ENCODE measurements around the gene FXYD4.
A peak's percentile ranks its signal among the peaks of the same experiment; 100 is the strongest.

FXYD4 gene

DNA sequence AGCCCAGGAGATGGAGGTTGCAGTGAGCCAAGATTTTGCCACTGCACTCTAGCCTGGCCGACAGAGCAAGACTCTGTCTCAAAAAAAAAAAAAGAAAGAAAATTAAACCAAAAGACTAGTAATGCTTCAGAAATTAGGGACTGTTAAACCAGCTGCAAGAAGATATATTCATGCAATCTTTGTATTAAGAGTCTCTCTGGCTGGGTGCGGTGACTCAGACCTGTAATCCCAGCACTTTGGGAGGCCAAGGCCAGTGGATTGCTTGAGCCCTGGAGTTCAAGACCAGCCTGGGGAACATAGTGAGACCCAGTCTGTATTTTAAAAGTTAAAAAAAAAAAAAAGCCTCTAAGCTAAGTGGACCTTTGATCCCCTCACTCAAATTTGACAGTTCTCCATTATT is 40.1 kb downstream of the FXYD4 start:
- Histone ChIP-seq H3K9ac (no peak overlapping the region), H3K9me3 (ENCODE audit: control insufficient read depth, low read length) (no peaks in the 10 kb centered on the region)

DNA sequence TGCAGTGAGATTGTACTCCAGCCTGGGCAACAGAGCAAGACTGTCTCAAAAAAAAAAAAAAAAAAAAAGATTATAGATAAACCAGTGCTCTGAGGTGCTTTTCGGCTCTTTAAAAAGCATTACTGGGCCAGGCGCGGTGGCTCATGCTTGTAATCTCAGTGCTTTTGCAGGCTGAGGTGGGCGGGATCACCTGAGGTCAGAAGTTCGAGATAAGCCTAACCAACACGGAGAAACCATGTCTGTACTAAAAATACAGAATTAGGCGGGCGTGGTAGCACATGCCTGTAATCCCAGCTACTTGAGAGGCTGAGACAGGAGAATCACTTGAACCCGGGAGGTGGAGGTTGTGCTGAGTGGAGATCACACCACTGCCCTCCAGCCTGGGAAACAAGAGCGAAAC is 44.1 kb downstream of the FXYD4 start:
- Histone ChIP-seq H3K9me3 (ENCODE audit: control insufficient read depth, low read length) (no peaks in the 10 kb centered on the region), H3K4me2 (ENCODE audit: low read length) (no peak overlapping the region), H3K79me2 (no peaks in the 10 kb centered on the region), H3K27me3 (ENCODE audit: control insufficient read depth, insufficient read depth, low read length) (no peaks in the 10 kb centered on the region), H3K27ac (no peak overlapping the region), H3K9ac (no peak overlapping the region), H3K36me3 (ENCODE audit: control insufficient read depth, insufficient read depth, low read length) (no peaks in the 10 kb centered on the region), H3K4me1 (no peaks in the 10 kb centered on the region), H3K4me3 (ENCODE audit: low read depth, low read length) (no peak overlapping the region), H2AFZ (no peak overlapping the region)
- TF ChIP-seq, protein P1, sequence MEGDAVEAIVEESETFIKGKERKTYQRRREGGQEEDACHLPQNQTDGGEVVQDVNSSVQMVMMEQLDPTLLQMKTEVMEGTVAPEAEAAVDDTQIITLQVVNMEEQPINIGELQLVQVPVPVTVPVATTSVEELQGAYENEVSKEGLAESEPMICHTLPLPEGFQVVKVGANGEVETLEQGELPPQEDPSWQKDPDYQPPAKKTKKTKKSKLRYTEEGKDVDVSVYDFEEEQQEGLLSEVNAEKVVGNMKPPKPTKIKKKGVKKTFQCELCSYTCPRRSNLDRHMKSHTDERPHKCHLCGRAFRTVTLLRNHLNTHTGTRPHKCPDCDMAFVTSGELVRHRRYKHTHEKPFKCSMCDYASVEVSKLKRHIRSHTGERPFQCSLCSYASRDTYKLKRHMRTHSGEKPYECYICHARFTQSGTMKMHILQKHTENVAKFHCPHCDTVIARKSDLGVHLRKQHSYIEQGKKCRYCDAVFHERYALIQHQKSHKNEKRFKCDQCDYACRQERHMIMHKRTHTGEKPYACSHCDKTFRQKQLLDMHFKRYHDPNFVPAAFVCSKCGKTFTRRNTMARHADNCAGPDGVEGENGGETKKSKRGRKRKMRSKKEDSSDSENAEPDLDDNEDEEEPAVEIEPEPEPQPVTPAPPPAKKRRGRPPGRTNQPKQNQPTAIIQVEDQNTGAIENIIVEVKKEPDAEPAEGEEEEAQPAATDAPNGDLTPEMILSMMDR (IDR thresholded peaks at IDR 0.05) = no peak

More for the DNA sequence above, 40.1 kb downstream of the FXYD4 start:
- H3K27ac ChIP-seq = no peak overlapping the region
- no peak overlapping the region for H2AFZ ChIP-seq
- no peaks in the 10 kb centered on the region for H3K4me1 ChIP-seq
- no peak overlapping the region for H3K4me2 ChIP-seq (ENCODE audit: low read length)
- TF ChIP-seq, protein P1 (IDR thresholded peaks at IDR 0.05) = no peak
- no peaks in the 10 kb centered on the region for H3K27me3 ChIP-seq (ENCODE audit: control insufficient read depth, insufficient read depth, low read length)
- H3K4me3 ChIP-seq (ENCODE audit: low read depth, low read length) = no peak overlapping the region
- H3K36me3 ChIP-seq (ENCODE audit: control insufficient read depth, insufficient read depth, low read length) = no peaks in the 10 kb centered on the region
- peaks cover under 1% of the 10 kb centered on the region for H3K79me2 ChIP-seq

DNA sequence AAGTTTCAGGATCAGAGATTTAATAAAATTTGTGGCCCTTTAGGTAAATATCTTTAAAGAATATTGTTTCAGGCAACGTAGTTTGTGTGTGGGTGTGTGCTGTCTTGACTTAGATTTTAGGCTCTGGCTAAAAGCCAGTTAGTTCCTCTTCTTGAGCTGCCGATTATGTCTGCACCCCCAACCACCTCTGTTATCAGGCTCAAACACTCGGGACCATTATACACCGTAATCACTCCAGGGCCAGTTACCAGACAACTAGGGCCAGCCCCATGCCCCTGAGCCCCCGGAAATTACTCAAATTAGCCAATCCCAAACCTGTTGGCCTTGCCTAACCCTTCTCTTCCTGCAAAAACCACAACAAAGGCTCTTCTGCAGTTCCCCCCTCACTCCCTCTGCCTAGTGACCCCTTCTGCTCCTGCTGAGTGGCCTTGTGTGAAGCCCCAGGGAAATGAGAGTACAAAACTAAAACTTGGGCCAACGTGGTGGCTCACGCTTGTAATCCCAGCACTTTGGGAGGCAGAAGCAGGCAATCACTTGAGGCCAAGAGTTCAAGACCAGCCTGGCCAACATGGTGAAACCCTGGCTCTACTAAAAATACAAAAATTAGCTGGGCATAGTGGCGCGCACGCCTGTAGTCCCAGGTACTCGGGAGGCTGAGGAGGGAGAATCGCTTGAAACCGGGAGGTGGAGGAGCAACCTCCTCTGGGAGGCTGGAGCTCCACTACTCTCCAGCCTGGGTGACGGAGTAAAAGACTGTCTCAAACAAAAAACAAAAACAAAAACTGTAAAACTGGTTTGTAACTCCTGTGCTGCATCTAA is 46.7 kb downstream of the FXYD4 start:
- no peak overlapping the region for H2AFZ ChIP-seq
- TF ChIP-seq, protein P1 (IDR thresholded peaks at IDR 0.05) = no peak
- H3K4me2 ChIP-seq (ENCODE audit: low read length) = no peak overlapping the region
- no peak overlapping the region for H3K4me3 ChIP-seq (ENCODE audit: low read depth, low read length)
- no peaks in the 10 kb centered on the region for H3K79me2 ChIP-seq
- H3K9me3 ChIP-seq (ENCODE audit: control insufficient read depth, low read length) = no peaks in the 10 kb centered on the region
- no peaks in the 10 kb centered on the region for H3K4me1 ChIP-seq
- H3K36me3 ChIP-seq (ENCODE audit: control insufficient read depth, insufficient read depth, low read length) = no peaks in the 10 kb centered on the region
- no peak overlapping the region for H3K27ac ChIP-seq
- no peak overlapping the region for H3K9ac ChIP-seq
- H3K27me3 ChIP-seq (ENCODE audit: control insufficient read depth, insufficient read depth, low read length) = no peaks in the 10 kb centered on the region

DNA sequence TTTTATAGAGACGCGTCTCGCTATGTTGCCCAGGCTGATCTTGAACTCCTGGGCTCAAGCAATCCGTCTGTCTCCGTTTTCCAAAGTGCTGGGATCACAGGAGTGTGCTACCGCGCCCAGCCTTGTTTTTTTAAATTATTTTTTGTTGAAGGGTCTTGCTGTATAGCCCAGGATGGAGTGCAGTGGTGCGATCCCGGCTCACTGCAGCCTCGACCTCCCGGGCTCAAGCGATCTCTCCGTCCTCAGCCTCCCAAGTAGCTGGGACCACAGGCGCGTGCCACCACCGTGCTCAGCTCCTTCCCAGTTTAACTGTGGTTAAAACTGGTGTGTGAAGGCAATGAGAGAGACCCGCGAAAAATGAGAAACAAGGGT is 48.5 kb downstream of the FXYD4 start:
- TF ChIP-seq, protein P1 (IDR thresholded peaks at IDR 0.05) = no peak
- H3K27ac ChIP-seq = peak overlapping the region; percentile 99
- no peaks in the 10 kb centered on the region for H3K27me3 ChIP-seq (ENCODE audit: control insufficient read depth, insufficient read depth, low read length)
- H3K9me3 ChIP-seq (ENCODE audit: control insufficient read depth, low read length) = no peaks in the 10 kb centered on the region
- peak overlapping the region; percentile 69 for H3K4me3 ChIP-seq (ENCODE audit: low read depth, low read length)
- H3K79me2 ChIP-seq = no peaks in the 10 kb centered on the region
- H3K9ac ChIP-seq = no peak overlapping the region
- no peaks in the 10 kb centered on the region for H3K4me1 ChIP-seq
- peak overlapping the region; percentile 100 for H2AFZ ChIP-seq
- H3K36me3 ChIP-seq (ENCODE audit: control insufficient read depth, insufficient read depth, low read length) = no peaks in the 10 kb centered on the region
- peak overlapping the region; percentile 96 for H3K4me2 ChIP-seq (ENCODE audit: low read length)
